Measurements from ENCODE around the gene AMER2.
"Not testable (repeated sequence)": the region's sequence is repeated elsewhere in the genome, so short reads cannot be mapped to it uniquely, and the experiment has no call there.

Gene AMER2

DNA sequence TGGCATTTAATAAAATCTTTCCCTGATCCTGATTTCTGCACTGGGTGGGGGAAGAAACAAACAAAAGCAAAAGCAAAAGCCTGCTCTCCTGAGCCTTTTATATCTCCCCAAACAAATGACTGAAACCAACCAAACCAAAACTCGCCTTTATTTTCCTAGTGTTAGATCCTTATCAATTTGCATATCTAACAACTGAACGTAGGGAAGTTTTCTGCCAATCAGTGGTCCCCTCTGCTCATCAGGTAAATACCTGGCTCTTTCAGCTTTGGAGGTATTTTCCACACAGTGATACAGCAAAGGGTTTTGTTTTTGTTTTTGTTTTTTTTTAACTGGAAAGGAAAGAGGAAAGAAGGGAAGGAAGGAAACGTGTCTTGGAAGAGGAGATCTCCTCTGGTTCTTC, 3.3 kb downstream of the AMER2 start:
- H3K4me3 ChIP-seq (ENCODE audit: low read depth, low read length): no peak overlapping the region
- DNase-seq (ENCODE audit: low read depth, low spot score): no peak
- TF ChIP-seq CTCF (IDR thresholded peaks at IDR 0.05; ENCODE audit: insufficient read depth, low read length, missing control alignments): no peak
- POLR2A ChIA-PET: no interaction called here
- CTCF ChIA-PET: no interaction called here

- H3K4me3 ChIP-seq (ENCODE audit: low read depth, low read length): no peak overlapping the region
- DNase-seq (ENCODE audit: low read depth, low spot score): no peak
- CTCF ChIA-PET: no interaction called here
- TF ChIP-seq CTCF (IDR thresholded peaks at IDR 0.05; ENCODE audit: insufficient read depth, low read length, missing control alignments): no peak
- POLR2A ChIA-PET: no interaction called here
These were observed 4.5 kb downstream of the AMER2 start for GRCh38 chr13:25167382-25168174.

DNA sequence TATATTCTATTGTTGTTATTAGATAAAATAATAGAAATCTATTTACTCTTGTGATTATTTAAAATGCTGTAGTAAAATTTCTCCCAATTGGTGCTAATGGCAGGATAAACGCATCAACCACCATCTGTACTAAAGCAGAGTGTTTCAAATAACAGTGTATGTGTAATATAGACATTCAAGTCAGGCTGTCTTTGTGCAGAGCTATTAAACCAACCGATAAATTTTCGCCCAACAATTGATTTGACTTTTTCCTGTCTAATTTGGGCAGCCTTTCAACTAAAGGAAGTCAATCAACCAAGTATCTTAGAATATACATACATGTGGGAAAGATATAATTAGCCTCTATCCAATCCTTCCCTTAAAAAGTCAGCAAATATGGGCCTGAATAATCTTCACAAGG, 5.8 kb downstream of the AMER2 start:
- no peak for DNase-seq (ENCODE audit: low read depth, low spot score)
- POLR2A ChIA-PET: no interaction called here
- no peak for TF ChIP-seq CTCF (IDR thresholded peaks at IDR 0.05; ENCODE audit: insufficient read depth, low read length, missing control alignments)
- CTCF ChIA-PET: no interaction called here
- H3K4me3 ChIP-seq (ENCODE audit: low read depth, low read length): no peak overlapping the region

- no peak for TF ChIP-seq CTCF (IDR thresholded peaks at IDR 0.05; ENCODE audit: insufficient read depth, low read length, missing control alignments)
- no peak overlapping the region for H3K4me3 ChIP-seq (ENCODE audit: low read depth, low read length)
- POLR2A ChIA-PET: no interaction called here
- no peak for DNase-seq (ENCODE audit: low read depth, low spot score)
- CTCF ChIA-PET: no interaction called here
These were observed 6.4 kb downstream of the AMER2 start for GRCh38 chr13:25165663-25166062.

GRCh38 chr13:25165163-25165562, 6.9 kb downstream of the AMER2 start:
- CTCF ChIA-PET; DNase-seq (ENCODE audit: low read depth, low spot score); H3K4me3 ChIP-seq (ENCODE audit: low read depth, low read length); POLR2A ChIA-PET: not testable (repeated sequence)

DNA sequence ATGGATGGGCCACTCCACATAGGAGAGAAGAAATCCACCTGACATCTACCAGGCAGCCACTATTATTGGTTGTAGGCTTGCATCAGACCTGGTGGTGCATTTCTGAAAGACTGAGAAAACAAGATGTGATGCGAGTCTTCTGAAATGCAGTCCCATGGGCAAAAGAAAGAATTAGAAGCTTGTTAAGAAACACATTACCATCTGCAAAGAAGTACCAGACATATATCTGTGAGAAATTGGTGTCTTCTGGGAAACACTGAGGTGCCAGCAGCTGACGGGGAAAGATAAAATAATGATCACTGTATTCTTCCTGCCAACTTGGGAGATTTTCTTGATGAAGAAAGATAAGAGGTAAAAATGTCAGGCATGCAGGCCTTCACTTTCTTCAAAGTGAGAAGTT, 14.4 kb downstream of the AMER2 start:
- TF ChIP-seq CTCF (IDR thresholded peaks at IDR 0.05; ENCODE audit: insufficient read depth, low read length, missing control alignments): no peak
- DNase-seq (ENCODE audit: low read depth, low spot score): no peak
- no peak overlapping the region for H3K4me3 ChIP-seq (ENCODE audit: low read depth, low read length)
- CTCF ChIA-PET: no interaction called here
- POLR2A ChIA-PET: no interaction called here

DNA sequence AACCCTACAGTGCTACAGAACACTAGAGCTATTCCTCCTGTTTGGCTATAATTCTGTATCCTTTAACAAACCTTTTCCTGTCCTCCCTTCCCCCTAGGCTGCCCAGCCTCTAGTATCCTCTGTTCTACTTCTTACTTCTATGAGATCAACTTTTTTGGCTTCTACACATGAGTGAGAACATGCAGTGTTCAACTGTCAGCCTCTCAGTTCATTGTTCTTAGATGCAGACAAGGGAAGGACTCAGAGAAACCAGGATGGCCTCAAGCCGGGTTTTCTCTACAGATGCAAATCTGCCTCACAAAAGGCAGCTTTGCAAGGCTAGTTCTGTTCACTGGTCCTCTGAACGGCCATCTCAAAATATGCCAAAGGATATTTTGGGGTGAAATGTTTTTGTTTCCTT, 18.4 kb downstream of the AMER2 start:
- no peak for DNase-seq (ENCODE audit: low read depth, low spot score)
- no peak overlapping the region for H3K4me3 ChIP-seq (ENCODE audit: low read depth, low read length)
- TF ChIP-seq CTCF (IDR thresholded peaks at IDR 0.05; ENCODE audit: insufficient read depth, low read length, missing control alignments): no peak
- ChIA-PET CTCF (no interaction called here), POLR2A (no interaction called here)
